Pancreas (tissue), 10 donors: ENCODE measurements around the gene ABHD13. TPM values are rescaled to one million over a fixed set of nuclear protein-coding genes. Genes with fewer than 3 reads are reported as not detected.

Experiments used
- ATAC-seq, 4 donors: fragments of 200-7000 bp; cut with Tn5 transposase; one replicate each; pipeline versions ENCODE4 v1.8.0 to v1.9.1; 2020; ENCODE audit warnings: mild to moderate bottlenecking in 4 of 4, moderate library complexity in 4 of 4
- DNase-seq, 6 donors: peaks; one replicate each; pipeline ENCODE4 v3.0.0-alpha.2; 2020
- FAIRE-seq: peaks from 2 replicates; lab custom pipeline; 2012; peaks lifted over from hg19 to GRCh38; lab: Jason Lieb, UNC
- H3K27ac ChIP-seq, 4 donors: fragments of 200-600 bp; sonication (generic); 1 replicate in 3 of 4; 2 replicates in 1 of 4; pipeline versions ENCODE4 v1.5.0 to v1.8.0; 2020
- H3K27me3 ChIP-seq, 4 donors: fragments of 200-600 bp; one replicate each; pipeline ENCODE4 v1.8.0; 2021
- H3K36me3 ChIP-seq, 3 donors: fragments of 200-600 bp; sonication (generic) in 1 of 3; one replicate each; pipeline versions ENCODE4 v1.5.0 to v1.8.0; 2020 to 2021
- H3K4me1 ChIP-seq, 3 donors: fragments of 200-600 bp; one replicate each; pipeline ENCODE4 v1.8.0; 2021
- H3K4me3 ChIP-seq, 4 donors: fragments of 200-600 bp; sonication (generic) in 2 of 4; one replicate each; pipeline versions ENCODE4 v1.5.0 to v1.8.0; 2020 to 2021
- H3K9me3 ChIP-seq, 4 donors: fragments of 200-600 bp; one replicate each; pipeline ENCODE4 v1.8.0; 2021
- WGBS, 2 donors: extraction: QIAGEN DNeasy Blood & Tissue Kit; methylation state at CpG; one replicate each; pipeline ENCODE4 v1.1.7; 2013; 5-methylcytosine and 5-hydroxymethylcytosine counted together
- intact Hi-C, 3 donors: fragments of 100-400 bp; cut with DNase I; formaldehyde crosslinking; loops; one replicate each; pipeline versions ENCODE4 v1.11.1 to v1.14.2; 2022
- polyA plus RNA-seq, 2 donors: library from polyadenylated mRNA; stranded (reverse); fragments of 200-250 nt; gene quantifications; one replicate each; pipeline ENCODE4 v1.2.3, GENCODE V29; 2013
- total RNA-seq, 6 donors: library from RNA; stranded (reverse); fragmentation: NEBNext Ultra II Directional in 4 of 6; extraction: Animal tissue kit (Norgen Biotek cat#: 25700) in 4 of 6; gene quantifications; one replicate each; pipeline versions ENCODE4 v1.2.1 to v1.2.4, GENCODE V29; 2021 to 2023
- TF ChIP-seq, protein P1 (sequence below), 4 donors: fragments of 200-600 bp; sonication (generic) in 3 of 4; IDR thresholded peaks; one replicate each; pipeline versions ENCODE4 v1.5.0 to v1.8.0; 2021; ENCODE audit warnings: antibody characterized with exemption in 4 of 4
- donor health status: healthy with polysubstance abuse.
- donor health status: DM: no; HTN: no; CAD: no; lungs with moderate emphysema.
- donor health status: DM: no; HTN: no; CAD: no.
- donor health status: control.
- donor health status: control.
- donor health status: Bipolar disorder and iron deficiency.
- donor health status: DM: yes; HTN: yes; CAD: no.
- donor health status: DM: no; HTN: no; CAD: no.
- donor health status: DM: no; HTN: no; CAD: no.
- donor health status: DM: yes; HTN: yes; CAD: no.

ABHD13 gene
- 1 to 10 TPM; 1.9 to 5.2 (median 3.0) TPM for total RNA-seq
- polyA plus RNA-seq = 1 to 10 TPM; 1.5 to 4.9 TPM

GRCh38 chr13:108218044-108218974 lies at the start of gene ABHD13:
Gene ABHD13, plus strand, starts transcription at chr13:108218392. Its CDS starts 10,827 bp downstream, at chr13:108229219.
- intact Hi-C loops = no loop called here
- Histone ChIP-seq H3K27ac (peak within 1 kb of the TSS; percentile 46 to 86 (median 72)), H3K27me3 (no peaks in the 10 kb centered on the region), H3K9me3 (no peaks in the 10 kb centered on the region), H3K4me1 (peaks cover 12 to 37% (median 14%) of the 10 kb centered on the region in 3 donors), H3K36me3 (no peaks in the 10 kb centered on the region), H3K4me3 (peak within 1 kb of the TSS; percentile 86 to 98 (median 96))
- peak; percentile 83 to 93 (median 90) for ATAC-seq
- DNase-seq = peak; percentile 85 to 98 (median 94)
- WGBS, 2 donors = 0% methylated on average over 69 to 93 of the region's 93 CpGs
- FAIRE-seq = no peak
- TF ChIP-seq, protein P1, sequence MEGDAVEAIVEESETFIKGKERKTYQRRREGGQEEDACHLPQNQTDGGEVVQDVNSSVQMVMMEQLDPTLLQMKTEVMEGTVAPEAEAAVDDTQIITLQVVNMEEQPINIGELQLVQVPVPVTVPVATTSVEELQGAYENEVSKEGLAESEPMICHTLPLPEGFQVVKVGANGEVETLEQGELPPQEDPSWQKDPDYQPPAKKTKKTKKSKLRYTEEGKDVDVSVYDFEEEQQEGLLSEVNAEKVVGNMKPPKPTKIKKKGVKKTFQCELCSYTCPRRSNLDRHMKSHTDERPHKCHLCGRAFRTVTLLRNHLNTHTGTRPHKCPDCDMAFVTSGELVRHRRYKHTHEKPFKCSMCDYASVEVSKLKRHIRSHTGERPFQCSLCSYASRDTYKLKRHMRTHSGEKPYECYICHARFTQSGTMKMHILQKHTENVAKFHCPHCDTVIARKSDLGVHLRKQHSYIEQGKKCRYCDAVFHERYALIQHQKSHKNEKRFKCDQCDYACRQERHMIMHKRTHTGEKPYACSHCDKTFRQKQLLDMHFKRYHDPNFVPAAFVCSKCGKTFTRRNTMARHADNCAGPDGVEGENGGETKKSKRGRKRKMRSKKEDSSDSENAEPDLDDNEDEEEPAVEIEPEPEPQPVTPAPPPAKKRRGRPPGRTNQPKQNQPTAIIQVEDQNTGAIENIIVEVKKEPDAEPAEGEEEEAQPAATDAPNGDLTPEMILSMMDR (IDR thresholded peaks at IDR 0.05) = no peak

GRCh38 chr13:108168929-108169328 lies 49.3 kb upstream of the ABHD13 start:
- Histone ChIP-seq H3K36me3 (no peaks in the 10 kb centered on the region), H3K9me3 (no peaks in the 10 kb centered on the region), H3K27ac (no peak overlapping the region), H3K27me3 (no peaks in the 10 kb centered on the region), H3K4me3 (no peak overlapping the region), H3K4me1 (no peaks in the 10 kb centered on the region)
- TF ChIP-seq, protein P1 (IDR thresholded peaks at IDR 0.05) = no peak
- DNase-seq (peak in 1 of 6 donors; percentile 29), ATAC-seq (no peak), FAIRE-seq (no peak)
- intact Hi-C loops = no loop called here
- 80 to 85% methylated on average over 3 of the region's 3 CpGs for WGBS, 2 donors

DNA sequence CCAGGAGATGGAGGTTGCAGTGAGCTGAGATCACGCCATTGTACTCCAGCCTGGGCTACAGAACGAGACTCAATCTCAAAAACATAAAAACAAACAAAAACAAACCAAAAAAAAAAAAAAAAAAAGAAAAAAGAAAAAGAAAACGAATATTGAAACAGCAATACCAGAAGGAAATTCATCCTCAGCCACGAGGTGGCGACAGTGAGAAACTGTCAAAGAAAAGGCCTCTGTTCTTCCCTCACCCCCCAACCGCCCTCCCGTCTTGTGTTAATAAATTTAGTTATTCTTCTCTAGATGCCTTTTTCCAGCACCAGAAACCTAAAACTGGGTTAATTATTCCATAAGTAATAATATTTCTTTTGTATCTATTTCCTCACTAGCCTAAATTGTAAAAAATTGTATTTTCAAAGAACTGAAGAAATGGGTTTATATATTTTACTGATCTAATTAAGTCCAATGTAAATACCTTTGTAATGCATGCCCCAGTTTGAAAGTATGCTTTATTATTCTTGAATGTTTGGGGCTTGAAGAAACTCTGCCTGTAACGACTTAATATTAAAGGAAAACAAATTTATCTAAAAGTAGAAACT lies 41.4 kb upstream of the ABHD13 start:
- 31% methylated on average over 8 of the region's 8 CpGs for WGBS, 2 donors
- Histone ChIP-seq H3K27ac (no peak overlapping the region), H3K4me1 (no peaks in the 10 kb centered on the region), H3K4me3 (no peak overlapping the region), H3K9me3 (no peaks in the 10 kb centered on the region), H3K27me3 (no peaks in the 10 kb centered on the region), H3K36me3 (no peaks in the 10 kb centered on the region)
- TF ChIP-seq, protein P1 (IDR thresholded peaks at IDR 0.05) = peak in 2 of 4 donors; percentile 16 to 30
- ATAC-seq (no peak), FAIRE-seq (no peak), DNase-seq (peak in 3 of 6 donors; percentile 25 to 65 (median 34))
- intact Hi-C loops = no loop called here

GRCh38 chr13:108178078-108178477 lies 40.1 kb upstream of the ABHD13 start:
- Histone ChIP-seq H3K27ac (no peak overlapping the region), H3K36me3 (no peaks in the 10 kb centered on the region), H3K9me3 (no peaks in the 10 kb centered on the region), H3K4me3 (no peak overlapping the region), H3K27me3 (no peaks in the 10 kb centered on the region), H3K4me1 (no peaks in the 10 kb centered on the region)
- FAIRE-seq (no peak), DNase-seq (no peak), ATAC-seq (no peak)
- intact Hi-C loops = no loop called here
- TF ChIP-seq, protein P1 (IDR thresholded peaks at IDR 0.05) = no peak
- 79 to 82% methylated on average over 9 of the region's 9 CpGs for WGBS, 2 donors
